Duodenal mucosa (tissue), 2 donors: ENCODE data around the gene GOSR2.

ENCODE experiments used
- H3K27ac ChIP-seq: one replicate; pipeline ENCODE4 v1.7.0; 2013; ENCODE audit warnings: low read depth, low read length
- H3K27me3 ChIP-seq, 2 donors: one replicate each; pipeline ENCODE4 v1.7.0; 2013; ENCODE audit warnings: low read length in 2 of 2, control low read depth in 1 of 2; ENCODE audit not compliant: insufficient read depth in 2 of 2, control insufficient read depth in 1 of 2
- H3K36me3 ChIP-seq, 2 donors: one replicate each; pipeline ENCODE4 v1.7.0; 2013; ENCODE audit warnings: low read length in 2 of 2, control low read depth in 1 of 2; ENCODE audit not compliant: insufficient read depth in 2 of 2, control insufficient read depth in 1 of 2
- H3K4me1 ChIP-seq, 2 donors: one replicate each; pipeline ENCODE4 v1.7.0; 2013; ENCODE audit warnings: low read length in 2 of 2, control low read depth in 1 of 2; ENCODE audit not compliant: insufficient read depth in 2 of 2, control insufficient read depth in 1 of 2
- H3K4me3 ChIP-seq, 2 donors: one replicate each; pipeline ENCODE4 v1.7.0; 2013; ENCODE audit warnings: low read length in 2 of 2, low read depth in 1 of 2
- H3K9ac ChIP-seq, 2 donors: one replicate each; pipeline ENCODE4 v1.7.0; 2013; ENCODE audit warnings: low read length in 2 of 2, low read depth in 1 of 2
- H3K9me3 ChIP-seq, 2 donors: one replicate each; pipeline ENCODE4 v1.7.0; 2013; ENCODE audit warnings: low read length in 2 of 2, control low read depth in 1 of 2; ENCODE audit not compliant: control insufficient read depth in 1 of 2

Gene GOSR2

DNA sequence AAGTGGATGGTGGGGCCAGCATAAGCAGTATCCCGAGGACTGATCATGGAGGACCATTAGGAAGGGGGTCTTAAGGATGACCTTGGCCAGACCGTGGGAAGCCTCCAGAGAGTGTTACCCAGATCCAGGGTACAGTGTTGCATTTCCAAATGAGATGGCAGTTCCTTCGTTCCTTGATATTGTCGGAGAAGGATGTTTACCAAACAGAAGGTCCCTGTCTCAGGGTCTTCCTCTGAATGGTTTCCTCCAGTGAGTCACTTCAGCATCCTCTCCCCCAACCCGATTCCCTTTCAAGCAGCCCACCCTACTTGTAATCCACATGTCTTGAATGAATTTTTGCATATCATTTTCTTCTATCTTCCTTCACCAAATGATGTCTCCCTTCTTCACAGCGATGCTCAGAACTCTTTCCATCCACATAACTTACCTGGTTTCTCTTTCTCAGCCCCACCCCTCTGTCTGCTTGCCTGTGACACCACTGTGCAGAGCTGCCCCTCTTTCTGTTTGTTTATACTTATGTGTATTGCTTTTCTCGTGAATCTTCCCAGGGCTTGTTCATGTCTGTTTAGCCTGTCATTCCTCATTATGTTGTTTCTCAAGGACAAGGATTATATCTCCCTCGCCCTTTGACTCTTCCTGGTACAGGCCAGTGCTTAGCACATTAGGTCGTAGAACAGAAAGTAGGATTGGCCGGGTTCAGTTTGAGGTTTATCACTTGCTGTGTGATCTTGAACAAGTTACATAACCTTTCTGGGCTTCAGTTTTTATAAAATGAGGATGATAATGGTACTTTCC lies 5.7 kb downstream of the GOSR2 start:
- peaks cover 31 to 32% of the 10 kb centered on the region in 2 donors for H3K36me3 ChIP-seq
- no peaks in the 10 kb centered on the region for H3K27me3 ChIP-seq
- H3K4me1 ChIP-seq: peaks cover 46 to 54% of the 10 kb centered on the region in 2 donors
- H3K9me3 ChIP-seq: no peaks in the 10 kb centered on the region
- peak overlapping the region; percentile 4 to 44 for H3K9ac ChIP-seq
- H3K4me3 ChIP-seq: peak overlapping the region; percentile 6 to 26
- peak overlapping the region; percentile 15 for H3K27ac ChIP-seq

DNA sequence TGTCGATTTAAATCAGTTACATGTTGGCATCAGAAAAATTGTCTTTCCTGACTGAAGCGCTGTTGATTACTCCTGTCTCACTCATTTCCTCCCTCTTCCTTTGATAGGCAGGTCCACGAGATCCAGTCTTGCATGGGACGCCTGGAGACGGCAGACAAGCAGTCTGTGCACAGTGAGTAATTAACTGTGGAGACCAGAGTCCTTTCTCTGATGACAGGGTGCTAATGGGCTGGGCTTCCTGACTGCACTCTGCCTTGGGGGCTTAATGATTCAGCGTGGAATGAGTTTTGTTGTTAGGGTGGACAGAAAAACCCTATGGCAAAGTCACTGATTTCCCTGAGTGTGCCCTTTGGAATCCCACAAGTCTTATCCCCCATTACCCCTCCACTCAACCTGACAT lies 6.5 kb downstream of the GOSR2 start:
- peaks cover 38 to 39% of the 10 kb centered on the region in 2 donors for H3K36me3 ChIP-seq
- no peak overlapping the region for H3K4me3 ChIP-seq
- H3K27me3 ChIP-seq: no peaks in the 10 kb centered on the region
- H3K9ac ChIP-seq: peak overlapping the region in 1 of 2 donors; percentile 13
- no peaks in the 10 kb centered on the region for H3K9me3 ChIP-seq
- peak overlapping the region; percentile 39 for H3K27ac ChIP-seq
- peaks cover 39 to 49% of the 10 kb centered on the region in 2 donors for H3K4me1 ChIP-seq

DNA sequence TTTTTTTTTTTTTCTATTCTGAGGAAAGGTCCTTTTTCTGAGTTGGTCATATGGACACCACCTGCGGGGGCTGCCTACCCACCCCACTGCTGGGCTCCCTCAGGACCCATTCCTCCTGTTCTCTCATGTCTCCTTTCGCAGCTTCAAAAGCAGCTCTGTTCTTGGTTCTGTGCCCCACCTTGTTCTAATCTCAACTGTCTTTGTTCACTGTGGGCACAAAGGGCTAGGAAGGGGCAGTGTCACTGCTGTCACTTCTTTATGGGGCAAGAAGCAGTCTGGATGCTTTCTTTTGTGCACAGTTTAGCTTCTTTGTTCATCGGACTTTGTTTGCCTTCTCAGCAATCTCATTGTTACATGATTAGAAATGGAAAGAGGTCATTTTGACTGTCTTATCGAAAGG lies 7.1 kb downstream of the GOSR2 start:
- peaks cover 34 to 45% of the 10 kb centered on the region in 2 donors for H3K4me1 ChIP-seq
- no peak overlapping the region for H3K4me3 ChIP-seq
- peaks cover 44 to 46% of the 10 kb centered on the region in 2 donors for H3K36me3 ChIP-seq
- no peaks in the 10 kb centered on the region for H3K9me3 ChIP-seq
- H3K9ac ChIP-seq: no peak overlapping the region
- no peaks in the 10 kb centered on the region for H3K27me3 ChIP-seq
- peak overlapping the region; percentile 39 for H3K27ac ChIP-seq

DNA sequence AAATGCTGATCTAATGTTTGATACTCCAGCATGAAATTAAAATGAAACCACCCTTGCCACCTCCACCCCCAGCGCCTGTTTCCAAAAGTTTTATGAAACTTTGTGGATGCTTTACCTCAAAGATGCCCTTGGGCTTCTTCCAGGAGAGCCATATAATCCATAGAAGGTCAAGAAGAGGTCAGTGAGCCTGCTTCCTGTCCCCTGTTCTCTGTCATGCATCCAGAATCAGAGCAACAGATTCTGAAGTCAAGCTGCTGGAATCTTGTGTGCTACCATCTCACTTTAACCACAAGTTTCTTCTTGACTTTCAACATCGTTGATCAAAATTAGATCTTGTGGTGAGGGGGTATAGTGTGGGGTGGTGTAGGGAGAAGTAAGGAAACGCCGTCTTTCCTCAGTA lies 8.6 kb downstream of the GOSR2 start:
- Histone ChIP-seq H3K9ac (no peak overlapping the region), H3K4me3 (no peak overlapping the region), H3K4me1 (peaks cover 23 to 42% of the 10 kb centered on the region in 2 donors), H3K27ac (no peak overlapping the region), H3K36me3 (peaks cover 57 to 61% of the 10 kb centered on the region in 2 donors), H3K9me3 (no peaks in the 10 kb centered on the region), H3K27me3 (no peaks in the 10 kb centered on the region)

DNA sequence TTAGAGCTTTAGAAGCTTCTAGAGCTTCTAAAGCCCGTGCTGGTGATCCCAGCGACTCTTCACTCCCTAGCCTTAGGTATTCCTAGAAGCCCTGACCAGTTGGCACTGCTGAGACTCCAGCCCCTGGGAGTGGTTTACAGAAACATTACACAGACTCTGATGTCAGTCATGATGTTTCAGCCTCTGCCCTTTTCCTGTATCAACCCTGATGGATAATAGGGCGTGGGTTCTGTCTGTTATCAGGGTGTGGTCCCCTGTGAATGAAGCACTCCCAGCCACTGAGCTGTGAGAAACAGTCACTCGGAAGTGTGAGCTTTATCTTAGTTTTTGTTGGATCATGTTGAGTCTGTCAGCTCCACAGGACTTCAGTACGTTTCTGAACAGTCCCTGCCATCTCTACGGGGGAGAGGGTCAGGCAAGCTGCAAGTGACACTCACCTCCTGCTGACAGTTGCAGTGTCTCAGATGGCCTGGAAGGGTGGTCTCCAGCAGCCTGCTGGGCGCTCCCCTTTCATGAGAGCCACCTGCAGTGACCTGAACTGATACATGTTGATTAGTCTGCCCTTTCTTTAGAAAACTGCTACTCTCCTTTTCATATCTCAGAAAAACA lies 12.8 kb downstream of the GOSR2 start:
- Histone ChIP-seq H3K9me3 (no peaks in the 10 kb centered on the region), H3K36me3 (peaks cover 78 to 97% of the 10 kb centered on the region in 2 donors), H3K4me1 (peaks cover 6 to 14% of the 10 kb centered on the region in 2 donors), H3K27ac (peak overlapping the region; percentile 53), H3K9ac (peak overlapping the region in 1 of 2 donors; percentile 31), H3K27me3 (no peaks in the 10 kb centered on the region), H3K4me3 (no peak overlapping the region)

DNA sequence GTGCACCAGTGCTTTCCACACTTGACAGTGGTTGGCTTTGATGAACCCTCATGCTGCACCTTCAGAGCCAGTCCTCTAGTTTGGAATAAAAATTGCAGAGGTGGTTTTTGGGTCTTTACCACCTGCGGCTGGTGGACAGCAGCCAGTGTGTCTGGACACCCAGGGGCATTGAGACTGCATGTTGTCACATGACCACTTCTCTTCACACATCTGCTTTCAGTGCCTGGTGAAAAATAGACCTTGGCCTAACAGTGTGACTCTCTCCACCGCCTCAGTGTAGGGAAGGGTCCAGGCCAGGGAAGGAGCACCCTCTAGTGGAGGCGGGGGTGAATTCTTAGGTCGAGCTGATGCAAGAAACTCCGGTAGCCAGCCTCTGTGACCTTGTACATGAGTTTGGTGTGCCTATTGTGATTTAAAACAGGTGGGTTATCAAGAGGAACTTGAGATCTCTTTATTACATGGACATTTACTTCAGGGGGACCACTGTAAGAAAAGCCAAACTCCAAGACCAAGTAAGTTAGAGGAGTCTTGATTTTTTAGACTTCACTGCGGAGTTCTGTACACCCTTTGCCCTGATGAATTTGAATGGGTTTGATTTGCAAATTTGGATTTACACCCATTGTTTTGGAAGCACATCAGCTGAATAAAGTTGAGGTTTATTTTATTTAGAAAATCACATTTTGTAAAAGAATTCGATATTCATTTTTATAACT lies 17.9 kb downstream of the GOSR2 start:
- Histone ChIP-seq H3K9ac (no peak overlapping the region), H3K4me3 (no peak overlapping the region), H3K9me3 (no peaks in the 10 kb centered on the region), H3K36me3 (peaks cover 30 to 58% of the 10 kb centered on the region in 2 donors), H3K27ac (no peak overlapping the region), H3K27me3 (peaks cover 0 to 4% of the 10 kb centered on the region in 2 donors), H3K4me1 (peaks cover 16% of the 10 kb centered on the region in 2 donors)

DNA sequence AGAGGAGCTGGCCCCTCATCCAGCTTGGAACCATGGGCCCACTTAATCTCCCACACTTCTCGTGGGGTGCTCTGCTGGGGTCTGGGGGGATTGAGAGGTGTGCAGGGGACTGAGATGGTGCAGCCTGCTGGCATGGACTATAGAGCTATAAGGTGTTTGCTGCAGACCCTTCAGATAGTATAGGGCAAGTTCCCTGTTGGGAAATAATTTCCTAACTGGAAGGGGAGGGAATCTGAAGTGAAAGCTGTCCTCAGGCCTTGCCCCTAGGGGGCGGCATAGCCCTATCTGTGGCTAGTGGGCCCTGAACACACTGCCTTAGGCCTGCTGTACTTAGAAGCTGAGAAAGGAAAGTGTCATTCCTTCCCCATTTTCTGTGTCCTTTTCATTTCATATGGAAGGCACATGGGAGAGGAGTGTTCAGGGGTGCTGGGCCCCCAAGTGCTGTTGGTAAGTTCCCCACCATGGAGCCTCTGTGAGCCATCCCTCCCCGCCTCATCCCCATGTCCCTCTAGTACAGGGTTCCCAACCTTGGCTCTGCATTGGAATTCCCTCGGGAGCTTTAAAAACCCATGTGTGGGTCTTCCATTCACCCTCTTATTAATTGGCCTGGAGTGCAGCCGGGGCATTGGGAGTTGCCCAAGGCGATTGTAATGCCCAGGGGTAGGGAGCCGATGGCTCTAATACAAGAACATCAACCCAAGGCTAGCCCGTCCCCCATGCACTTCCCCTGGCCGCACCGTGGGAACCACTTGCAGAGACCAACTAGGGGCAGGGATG lies 19.7 kb downstream of the GOSR2 start:
- Histone ChIP-seq H3K27me3 (peaks cover 0 to 4% of the 10 kb centered on the region in 2 donors), H3K9me3 (no peaks in the 10 kb centered on the region), H3K4me3 (no peak overlapping the region), H3K4me1 (peaks cover 11 to 16% of the 10 kb centered on the region in 2 donors), H3K9ac (no peak overlapping the region), H3K27ac (no peak overlapping the region), H3K36me3 (peaks cover 21 to 40% of the 10 kb centered on the region in 2 donors)

DNA sequence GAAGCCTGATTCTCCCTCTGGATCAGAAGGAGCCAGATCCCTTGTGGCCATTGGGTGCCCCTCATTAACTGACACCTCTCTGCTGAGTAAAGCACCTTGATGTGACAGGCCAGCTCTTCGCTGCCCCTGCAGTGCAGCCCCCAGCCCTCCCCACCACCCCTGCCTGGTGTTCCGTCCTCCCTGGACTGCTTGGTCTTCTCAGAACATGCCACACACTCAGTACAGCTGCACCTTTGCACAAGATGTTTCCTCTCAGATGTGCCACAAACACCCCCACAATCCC lies 20.2 kb downstream of the GOSR2 start:
- H3K27me3 ChIP-seq: peaks cover 0 to 4% of the 10 kb centered on the region in 2 donors
- H3K9me3 ChIP-seq: no peaks in the 10 kb centered on the region
- no peak overlapping the region for H3K4me3 ChIP-seq
- peaks cover 11 to 16% of the 10 kb centered on the region in 2 donors for H3K4me1 ChIP-seq
- peaks cover 21 to 35% of the 10 kb centered on the region in 2 donors for H3K36me3 ChIP-seq
- no peak overlapping the region for H3K27ac ChIP-seq
- H3K9ac ChIP-seq: no peak overlapping the region

DNA sequence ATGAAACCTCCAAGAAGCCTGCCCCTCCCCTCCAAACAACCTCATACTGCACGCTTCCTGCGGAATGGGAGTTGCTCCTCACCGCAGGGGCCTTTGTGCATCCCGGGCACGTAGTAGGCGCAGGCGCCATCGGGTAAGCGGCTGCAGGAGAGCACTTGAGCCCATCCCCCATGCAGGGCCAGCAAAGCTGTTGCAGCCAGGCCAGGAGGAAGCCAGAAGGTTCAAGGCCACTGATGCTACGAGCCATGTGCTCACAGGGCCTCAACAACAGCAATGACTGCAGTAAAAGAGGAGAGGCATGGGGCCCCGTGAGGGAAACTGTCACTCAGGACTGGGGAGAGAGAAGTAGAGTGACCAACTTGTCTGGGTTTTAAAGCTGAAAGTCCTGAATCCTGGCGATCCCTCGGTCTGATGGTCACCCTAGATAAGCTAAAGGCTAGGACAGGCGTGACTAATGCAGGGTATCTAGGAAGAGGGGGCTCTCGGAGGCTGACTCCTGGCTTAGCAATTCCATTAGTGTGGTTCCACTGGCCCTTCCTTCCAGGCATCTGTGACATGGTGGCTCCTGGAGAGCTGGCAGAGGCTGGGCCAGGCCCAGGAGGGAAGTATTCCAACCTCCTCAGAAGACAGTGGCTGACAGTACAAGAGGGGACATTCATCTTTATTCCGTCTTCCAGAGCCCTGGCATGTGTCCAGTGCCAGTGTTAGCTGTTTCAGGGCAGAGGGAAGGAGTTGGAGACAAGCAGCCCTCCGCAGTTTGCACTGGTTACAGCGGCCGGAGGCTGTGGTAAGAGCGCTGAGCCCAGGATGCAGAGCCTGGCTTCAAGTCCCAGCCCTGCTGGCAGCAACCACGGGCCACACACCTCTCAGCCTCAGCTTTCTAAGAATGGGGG lies 20.8 kb downstream of the GOSR2 start:
- Histone ChIP-seq H3K9me3 (no peaks in the 10 kb centered on the region), H3K36me3 (peaks cover 16 to 29% of the 10 kb centered on the region in 2 donors), H3K9ac (no peak overlapping the region), H3K4me1 (peaks cover 11 to 16% of the 10 kb centered on the region in 2 donors), H3K27ac (no peak overlapping the region), H3K4me3 (no peak overlapping the region), H3K27me3 (peaks cover 0 to 4% of the 10 kb centered on the region in 2 donors)
